T-cell (primary cell): ENCODE measurements around the gene STK25. TPM values are rescaled to one million over a fixed set of nuclear protein-coding genes. Genes with fewer than 3 reads are reported as not detected.

Source experiments
- ATAC-seq, 4 experiments: fragments of 200-7000 bp in 3 of 4; fragments of 150-1000 bp in 1 of 4; cut with Tn5 transposase; replicated peaks in 1 of 4; 1 replicate in 3 of 4; 2 replicates in 1 of 4; pipeline ENCODE4 v1.10.0; 2021; ENCODE audit warnings: moderate library complexity in 3 of 4, mild to moderate bottlenecking in 2 of 4, moderate number of reproducible peaks in 1 of 4
- CTCF ChIA-PET, 2 donors: fragments of 300-600 bp; sonication (Branson Sonifier 250); formaldehyde crosslinking; loops; one replicate each; lab custom pipeline; 2022; ENCODE audit warnings: antibody characterized with exemption in 2 of 2; lab: Charles Lee
- POLR2A ChIA-PET, 2 donors: fragments of 300-600 bp; sonication (Branson Sonifier 250); formaldehyde crosslinking; loops; one replicate each; lab custom pipeline; 2022; ENCODE audit warnings: antibody characterized with exemption in 2 of 2; lab: Charles Lee
- DNase-seq, 35 experiments: peaks; one replicate each; pipeline versions ENCODE4 v3.0.0 to v3.0.0-alpha.2; 2013 to 2023
- H3K27ac ChIP-seq: one replicate; pipeline ENCODE4 v1.5.1; 2013; ENCODE audit warnings: low read length
- H3K27me3 ChIP-seq, 2 experiments: replicated peaks in 1 of 2; 1 replicate in 1 of 2; 2 replicates in 1 of 2; pipeline versions ENCODE4 v1.6.1 to v1.7.0; 2013; ENCODE audit warnings: low read length in 1 of 2, mixed read lengths in 1 of 2; ENCODE audit not compliant: control insufficient read depth in 2 of 2, insufficient read depth in 2 of 2; ENCODE audit errors: extremely low read depth in 1 of 2
- H3K36me3 ChIP-seq, 2 donors: 1 replicate in 1 of 2; 2 replicates in 1 of 2; pipeline versions ENCODE4 v1.6.1 to v1.7.0; 2013; ENCODE audit warnings: low read length in 1 of 2; ENCODE audit not compliant: control insufficient read depth in 2 of 2, insufficient read depth in 1 of 2; ENCODE audit errors: extremely low read depth in 1 of 2
- H3K4me1 ChIP-seq, 2 experiments: 1 replicate in 1 of 2; 2 replicates in 1 of 2; pipeline versions ENCODE4 v1.6.1 to v1.7.0; 2013; ENCODE audit warnings: low read length in 2 of 2, mixed read lengths in 1 of 2; ENCODE audit not compliant: insufficient read depth in 2 of 2, control insufficient read depth in 1 of 2; ENCODE audit errors: extremely low read depth in 1 of 2
- H3K4me3 ChIP-seq, 2 donors: 1 replicate in 1 of 2; 2 replicates in 1 of 2; pipeline versions ENCODE4 v1.5.1 to v1.7.0; 2013; ENCODE audit warnings: mild to moderate bottlenecking in 2 of 2, low read length in 1 of 2, moderate library complexity in 1 of 2; ENCODE audit not compliant: control insufficient read depth in 1 of 2; ENCODE audit errors: extremely low read depth in 1 of 2
- H3K9me3 ChIP-seq: 2 replicates; pipeline ENCODE4 v1.7.0; 2013
- H3K27ac Mint-ChIP-seq, 2 donors: one replicate each; pipeline ENCODE4 v1.8.0; 2020 to 2021; ENCODE audit warnings: mild to moderate bottlenecking in 2 of 2, mixed read lengths in 2 of 2
- H3K27me3 Mint-ChIP-seq, 2 donors: one replicate each; pipeline ENCODE4 v1.8.0; 2021 to 2022; ENCODE audit warnings: mixed read lengths in 2 of 2
- H3K36me3 Mint-ChIP-seq: one replicate; pipeline ENCODE4 v1.8.0; 2021; ENCODE audit warnings: mixed read lengths
- H3K4me1 Mint-ChIP-seq, 3 donors: one replicate each; pipeline ENCODE4 v1.8.0; 2020 to 2022; ENCODE audit warnings: mixed read lengths in 3 of 3, mild to moderate bottlenecking in 1 of 3
- H3K4me3 Mint-ChIP-seq, 3 donors: one replicate each; pipeline ENCODE4 v1.8.0; 2020 to 2022; ENCODE audit warnings: mild to moderate bottlenecking in 3 of 3, mixed read lengths in 3 of 3, moderate library complexity in 3 of 3
- H3K9me3 Mint-ChIP-seq, 3 donors: one replicate each; pipeline ENCODE4 v1.8.0; 2020 to 2022; ENCODE audit warnings: mixed read lengths in 3 of 3
- WGBS: methylation state at CpG from one replicate; pipeline ENCODE4 v1.1.5; 2013; ENCODE audit warnings: missing lambda C conversion rate; ENCODE audit not compliant: insufficient coverage; 5-methylcytosine and 5-hydroxymethylcytosine counted together
- total RNA-seq, 35 experiments: library from RNA in 6 of 35; stranded (reverse) in 6 of 35; fragments of 120-200 nt in 1 of 35; gene quantifications; one replicate each; pipeline versions ENCODE4 v1.2.1 to v1.2.4 and lab custom pipeline; 2013 to 2026

STK25 gene
- total RNA-seq, 5 donors from 2014 or later (not counting 1 experiment from before 2014, with no cell fraction given), result 113 to 199 (median 193) TPM

- Mint-ChIP-seq H3K4me1 (peaks cover 1 to 19% (median 12%) of the 10 kb centered on the region in 3 donors), H3K36me3 (no peaks in the 10 kb centered on the region), H3K27me3 (peaks cover 0 to 4% of the 10 kb centered on the region in 2 donors), H3K27ac (no peak overlapping the region), H3K9me3 (peaks cover 0 to 7% (median 0%) of the 10 kb centered on the region in 3 donors), H3K4me3 (no peak overlapping the region)
- no peaks in the 10 kb centered on the region for H3K36me3 ChIP-seq
- CTCF ChIA-PET, result interaction anchor here in 1 of 2 donors (0.6 kb wide), 1 partner anchor 29 kb away, joined by 3 read pairs; no protein-coding TSS in a partner anchor
- H3K4me1 ChIP-seq, result peaks cover 0 to 4% of the 10 kb centered on the region in 2 experiments
- DNase-seq (no peak), ATAC-seq (no peak)
- POLR2A ChIA-PET, result interaction anchor here in 1 of 2 donors (0.6 kb wide), 1 partner anchor 8 kb away, joined by 3 read pairs; no protein-coding TSS in a partner anchor
- no peak overlapping the region for H3K27ac ChIP-seq
- no peaks in the 10 kb centered on the region for H3K9me3 ChIP-seq
- H3K4me3 ChIP-seq, result no peak overlapping the region
- peaks cover 0 to 7% of the 10 kb centered on the region in 2 experiments for H3K27me3 ChIP-seq
- WGBS, result 73% methylated on average over 2 of the region's 5 CpGs
Measured at GRCh38 chr2:241514553-241514952, 6.2 kb upstream of the STK25 start.

DNA sequence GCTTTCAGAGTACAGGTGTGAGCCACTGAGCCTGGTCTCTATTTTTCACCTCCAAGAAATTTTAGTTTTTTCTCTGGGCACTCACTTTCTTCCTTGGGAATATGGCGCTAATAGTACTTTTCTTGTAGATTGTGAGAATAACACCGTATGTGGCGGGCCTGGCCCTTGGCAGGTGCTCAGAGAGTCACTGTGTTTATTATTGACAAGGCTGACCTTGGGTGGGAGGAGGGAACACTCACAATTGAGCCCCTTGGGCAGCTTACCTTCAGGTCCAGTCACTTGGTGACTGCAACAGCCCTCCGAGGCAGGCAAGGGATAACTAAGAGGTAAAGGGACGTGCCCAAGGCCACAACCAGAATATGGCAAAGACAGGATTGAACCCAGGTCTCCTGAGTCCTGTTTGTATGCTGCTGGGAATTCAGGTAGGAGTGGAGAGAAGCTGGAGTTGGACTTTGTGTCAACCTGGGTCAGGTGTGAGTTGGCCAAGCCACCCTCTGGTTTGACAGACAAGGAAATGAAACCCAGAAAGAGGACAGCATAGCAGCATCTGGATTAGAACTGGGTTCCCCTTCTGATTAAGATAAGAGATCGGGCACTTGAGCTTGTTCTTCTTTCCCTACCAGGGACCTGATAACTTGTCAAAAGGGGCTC lies 2.8 kb upstream of the STK25 start:
- CTCF ChIA-PET, result no interaction called here

DNA sequence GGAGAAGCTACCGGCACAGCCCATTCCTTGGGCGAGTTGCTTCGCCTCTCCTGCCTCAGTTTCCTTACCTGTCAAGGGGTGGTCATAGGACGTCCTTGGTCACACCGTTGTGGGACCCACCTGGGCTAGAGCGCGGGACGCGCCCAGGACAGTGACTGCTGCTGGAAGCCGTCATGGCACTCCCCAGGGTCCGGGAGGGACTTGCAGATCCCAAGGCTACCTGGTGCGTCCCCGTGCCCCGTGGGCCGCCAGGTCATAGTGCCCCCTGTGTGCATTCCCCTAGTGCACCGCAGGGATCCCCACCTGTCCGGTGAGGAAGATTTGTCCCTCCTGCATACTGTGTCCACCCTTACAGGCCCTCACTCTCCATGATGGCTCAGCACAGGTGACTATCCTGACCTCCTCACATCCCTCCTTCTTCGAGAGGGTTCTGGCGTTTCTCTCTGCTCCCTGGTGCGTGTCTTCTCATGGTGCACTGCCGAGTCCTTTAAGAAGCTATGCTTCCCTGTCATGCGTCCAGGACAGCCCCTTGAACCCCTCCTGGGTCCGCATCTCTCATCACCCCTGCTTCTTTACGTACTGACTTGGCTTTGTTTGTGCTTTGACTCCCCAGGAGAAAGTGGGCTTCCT lies 886 bp upstream of the STK25 start:
- ATAC-seq (no peak), DNase-seq (peak in 6 of 35 experiments; percentile 6 to 26 (median 8))
- ChIA-PET POLR2A (no interaction called here), CTCF (interaction anchor here in 1 of 2 donors (1.1 kb wide), 1 partner anchor 99 kb away, joined by 4 read pairs; no protein-coding TSS in a partner anchor)
- peak overlapping the region; percentile 56 to 58 for H3K4me3 ChIP-seq
- H3K27ac ChIP-seq, result peak overlapping the region; percentile 51
- Mint-ChIP-seq H3K9me3 (no peaks in the 10 kb centered on the region), H3K27me3 (peaks cover 0 to 2% of the 10 kb centered on the region in 2 donors), H3K36me3 (no peaks in the 10 kb centered on the region), H3K4me1 (peaks cover 17 to 30% (median 29%) of the 10 kb centered on the region in 3 donors), H3K27ac (peak overlapping the region; percentile 70 to 80), H3K4me3 (peak overlapping the region; percentile 74 to 80 (median 76))
- H3K36me3 ChIP-seq, result no peaks in the 10 kb centered on the region
- H3K27me3 ChIP-seq, result peaks cover 0 to 3% of the 10 kb centered on the region in 2 experiments
- peaks cover 4 to 37% of the 10 kb centered on the region in 2 experiments for H3K4me1 ChIP-seq
- no peaks in the 10 kb centered on the region for H3K9me3 ChIP-seq
- WGBS, result 50% methylated on average over 22 of the region's 24 CpGs

More for the DNA sequence above, 2.8 kb upstream of the STK25 start:
- Histone ChIP-seq H3K4me3 (no peak overlapping the region), H3K36me3 (no peaks in the 10 kb centered on the region), H3K27me3 (peaks cover 0 to 3% of the 10 kb centered on the region in 2 experiments), H3K27ac (no peak overlapping the region), H3K9me3 (no peaks in the 10 kb centered on the region), H3K4me1 (peaks cover 4 to 29% of the 10 kb centered on the region in 2 experiments)
- POLR2A ChIA-PET, result no interaction called here
- Mint-ChIP-seq H3K27me3 (peaks cover 0 to 2% of the 10 kb centered on the region in 2 donors), H3K4me3 (peak overlapping the region in 1 of 3 donors; percentile 53), H3K4me1 (peaks cover 18 to 26% (median 19%) of the 10 kb centered on the region in 3 donors), H3K27ac (no peak overlapping the region), H3K9me3 (no peaks in the 10 kb centered on the region), H3K36me3 (no peaks in the 10 kb centered on the region)
- WGBS, result 100% methylated on average over 5 of the region's 6 CpGs
- DNase-seq (no peak), ATAC-seq (no peak)

GRCh38 chr2:241507430-241508239 lies 749 bp downstream of the STK25 start:
- WGBS, result 4% methylated on average over 67 of the region's 67 CpGs
- no peaks in the 10 kb centered on the region for H3K9me3 ChIP-seq
- peaks cover 4 to 37% of the 10 kb centered on the region in 2 experiments for H3K4me1 ChIP-seq
- peak overlapping the region; percentile 45 to 63 for H3K4me3 ChIP-seq
- H3K4me3 Mint-ChIP-seq, result peak overlapping the region; percentile 74 to 79 (median 78)
- H3K9me3 Mint-ChIP-seq, result no peaks in the 10 kb centered on the region
- ChIA-PET CTCF (interaction anchor here in 1 of 2 donors (0.6 kb wide), 1 partner anchor 151 kb away, joined by 3 read pairs; no protein-coding TSS in a partner anchor), POLR2A (no interaction called here)
- peaks cover 0 to 3% of the 10 kb centered on the region in 2 experiments for H3K27me3 ChIP-seq
- ATAC-seq, result peak; percentile 5 to 20 (median 10)
- peaks cover 17 to 30% (median 29%) of the 10 kb centered on the region in 3 donors for H3K4me1 Mint-ChIP-seq
- H3K36me3 Mint-ChIP-seq, result no peaks in the 10 kb centered on the region
- H3K27me3 Mint-ChIP-seq, result peaks cover 0 to 2% of the 10 kb centered on the region in 2 donors
- H3K27ac ChIP-seq, result no peak overlapping the region
- DNase-seq, result peak in 23 of 35 experiments; percentile 6 to 42 (median 22)
- H3K36me3 ChIP-seq, result no peaks in the 10 kb centered on the region
- H3K27ac Mint-ChIP-seq, result peak overlapping the region; percentile 28 to 43

DNA sequence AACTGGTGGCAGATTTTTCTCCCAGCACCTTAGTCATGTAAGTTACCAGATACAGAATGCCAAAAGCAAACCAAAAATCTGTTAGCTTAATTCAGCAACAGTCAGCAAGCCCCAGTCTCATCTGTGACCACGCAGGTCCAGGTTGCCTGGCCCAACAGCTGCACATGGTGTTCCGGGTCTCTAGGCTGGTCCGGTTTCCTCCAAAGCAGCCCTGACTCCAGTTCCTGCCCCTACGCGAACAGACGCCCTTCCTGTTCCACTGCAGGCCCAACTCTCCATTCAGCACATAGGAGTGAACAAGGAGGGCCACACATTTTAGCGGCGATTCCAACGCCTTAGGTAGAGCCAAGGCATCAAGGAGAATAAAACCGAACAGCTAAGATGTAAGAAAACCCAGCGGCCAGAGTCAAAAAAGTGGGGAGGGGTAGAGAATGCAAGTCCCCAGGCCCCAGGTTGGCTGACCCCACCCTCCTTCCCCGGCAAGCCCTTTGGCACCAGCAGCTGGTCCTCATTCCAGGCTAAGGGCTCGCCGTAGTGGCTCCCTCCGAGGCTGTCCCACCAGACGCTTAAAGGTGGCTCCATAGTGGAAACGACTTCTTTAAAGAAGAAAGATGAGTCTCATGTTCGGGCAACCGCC lies 1.5 kb downstream of the STK25 start:
- Mint-ChIP-seq H3K9me3 (no peaks in the 10 kb centered on the region), H3K4me1 (peaks cover 17 to 30% (median 29%) of the 10 kb centered on the region in 3 donors), H3K27me3 (peaks cover 0 to 2% of the 10 kb centered on the region in 2 donors), H3K27ac (peak overlapping the region in 1 of 2 donors; percentile 43), H3K4me3 (peak overlapping the region; percentile 74 to 79 (median 78)), H3K36me3 (no peaks in the 10 kb centered on the region)
- H3K27me3 ChIP-seq, result peaks cover 0 to 3% of the 10 kb centered on the region in 2 experiments
- H3K4me1 ChIP-seq, result peaks cover 4 to 37% of the 10 kb centered on the region in 2 experiments
- ChIA-PET POLR2A (interaction anchor here in 1 of 2 donors (0.6 kb wide), 1 partner anchor 8 kb away, joined by 3 read pairs; no protein-coding TSS in a partner anchor), CTCF (no interaction called here)
- peak overlapping the region; percentile 45 to 63 for H3K4me3 ChIP-seq
- no peaks in the 10 kb centered on the region for H3K36me3 ChIP-seq
- no peak for ATAC-seq
- no peak overlapping the region for H3K27ac ChIP-seq
- no peak for DNase-seq
- WGBS, result 87% methylated on average over 15 of the region's 19 CpGs
- no peaks in the 10 kb centered on the region for H3K9me3 ChIP-seq
